Dedifferentiated amniotic fluid mesenchymal stem cell (primary cell): ENCODE results near the gene RTP3.
"Not testable (repeated sequence)": the region's sequence is repeated elsewhere in the genome, so short reads cannot be mapped to it uniquely, and the experiment has no call there.

Source experiments
- DNase-seq: peaks from one replicate; pipeline ENCODE4 v3.0.0-alpha.2; 2016; ENCODE audit errors: extremely low spot score

Gene RTP3

GRCh38 chr3:46491089-46492070, 6.4 kb upstream of the RTP3 start:
- no peak for DNase-seq

- no peak for DNase-seq
Observed at GRCh38 chr3:46492890-46493547, 4.8 kb upstream of the RTP3 start.

DNA sequence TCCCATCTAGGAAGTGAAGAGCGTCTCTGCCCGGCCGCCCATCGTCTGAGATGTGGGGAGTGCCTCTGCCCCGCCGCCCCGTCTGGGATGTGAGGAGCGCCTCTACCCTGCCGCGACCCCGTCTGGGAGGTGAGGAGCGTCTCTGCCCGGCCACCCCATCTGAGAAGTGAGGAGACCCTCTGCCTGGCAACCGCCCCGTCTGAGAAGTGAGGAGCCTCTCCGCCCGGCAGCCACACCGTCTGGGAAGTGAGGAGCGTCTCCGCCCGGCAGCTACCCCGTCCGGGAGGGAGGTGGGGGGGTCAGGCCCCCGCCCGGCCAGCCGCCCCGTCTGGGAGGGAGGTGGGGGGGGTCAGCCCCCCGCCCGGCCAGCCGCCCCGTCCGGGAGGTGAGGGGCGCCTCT, 3.3 kb upstream of the RTP3 start:
- not testable (repeated sequence) for DNase-seq

- DNase-seq: peak; percentile 71
Observed at GRCh38 chr3:46495901-46496456, 1.8 kb upstream of the RTP3 start.

DNA sequence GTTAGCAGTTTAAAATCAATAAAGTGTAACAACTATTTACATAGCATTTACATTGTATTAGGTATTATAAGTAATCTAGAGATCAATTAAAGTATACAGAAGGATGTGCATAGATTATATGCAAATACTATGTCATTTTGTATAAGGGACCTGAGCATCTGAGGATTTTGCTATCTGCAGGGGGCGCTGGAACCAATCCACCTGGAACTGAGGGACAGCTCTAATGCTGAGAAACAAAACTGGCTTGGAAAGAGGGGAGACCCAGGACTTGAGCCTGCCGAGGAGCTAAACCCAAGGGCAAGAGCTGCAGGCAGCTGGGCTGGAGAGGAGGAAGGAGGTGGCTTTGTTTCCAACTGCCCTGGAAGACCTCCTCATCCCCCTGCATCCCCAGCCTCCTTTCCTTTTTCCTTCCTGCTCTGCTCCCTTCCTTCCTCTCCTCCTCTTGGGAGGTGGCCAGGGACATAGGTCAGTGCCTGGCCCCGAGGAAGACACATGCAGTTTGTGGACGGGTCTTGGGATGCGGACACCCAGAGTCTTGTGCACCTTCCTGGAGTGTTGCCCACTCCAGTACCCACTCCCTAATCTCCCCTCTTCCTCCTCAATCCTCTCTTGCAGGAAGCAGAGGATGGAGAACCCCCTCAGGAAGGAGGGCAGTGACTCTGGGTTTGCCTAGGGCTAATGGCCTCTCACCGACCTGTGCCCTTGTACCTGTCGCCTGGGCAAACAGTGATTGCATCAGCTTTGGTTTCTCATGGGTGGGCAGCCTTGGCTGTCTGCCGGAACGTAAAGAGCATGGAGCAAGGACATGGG, 825 bp upstream of the RTP3 start:
- no peak for DNase-seq

DNA sequence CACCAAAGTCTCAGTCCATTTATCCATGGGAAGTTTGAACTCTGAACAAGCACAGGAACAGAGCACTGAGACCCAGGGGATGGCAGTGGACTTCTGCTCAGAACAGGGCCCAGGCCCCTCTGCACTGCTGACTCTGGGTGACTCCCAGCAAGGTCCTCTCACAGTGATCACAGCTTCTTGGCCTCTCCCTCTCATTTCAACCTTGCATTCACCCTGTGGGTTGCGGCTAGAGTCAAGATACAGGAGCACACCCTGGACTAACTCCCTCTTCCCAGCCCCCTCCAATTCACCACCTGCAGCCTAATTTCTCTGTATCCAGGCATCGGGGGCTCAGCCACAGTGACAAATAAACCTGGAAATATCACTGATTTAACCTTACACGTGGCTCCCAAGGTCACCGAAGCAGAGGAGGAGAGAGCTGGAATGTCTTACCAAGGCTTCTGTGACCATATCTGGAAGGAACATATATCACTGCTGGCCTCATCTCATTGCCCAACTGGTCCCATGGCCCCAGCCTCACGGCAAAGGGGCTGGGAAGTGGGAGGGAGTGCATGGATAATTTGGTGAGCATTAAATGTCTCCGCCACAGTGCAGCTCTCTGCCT, 1.2 kb downstream of the RTP3 start:
- no peak for DNase-seq

GRCh38 chr3:46500656-46501635, 3.2 kb downstream of the RTP3 start:
- peak; percentile 66 for DNase-seq

DNA sequence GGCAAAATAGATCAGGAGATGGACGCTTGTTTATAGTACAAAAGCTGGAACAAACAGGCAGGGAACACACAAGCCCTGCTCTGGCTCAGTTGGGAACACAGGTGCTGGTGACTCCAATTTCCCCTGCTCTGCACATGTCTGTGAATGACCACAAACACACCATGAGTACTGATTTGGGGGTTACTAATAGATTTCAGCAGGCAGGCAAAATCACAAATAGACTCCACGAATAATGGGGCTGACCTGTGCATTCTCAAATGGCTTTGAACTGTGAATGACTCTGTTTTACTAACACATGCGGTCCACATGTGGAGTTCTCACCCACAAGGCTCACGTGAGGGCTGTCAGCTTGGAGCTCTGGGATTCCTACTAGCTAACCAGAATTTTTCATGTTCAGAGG, 3.9 kb downstream of the RTP3 start:
- DNase-seq: no peak

DNA sequence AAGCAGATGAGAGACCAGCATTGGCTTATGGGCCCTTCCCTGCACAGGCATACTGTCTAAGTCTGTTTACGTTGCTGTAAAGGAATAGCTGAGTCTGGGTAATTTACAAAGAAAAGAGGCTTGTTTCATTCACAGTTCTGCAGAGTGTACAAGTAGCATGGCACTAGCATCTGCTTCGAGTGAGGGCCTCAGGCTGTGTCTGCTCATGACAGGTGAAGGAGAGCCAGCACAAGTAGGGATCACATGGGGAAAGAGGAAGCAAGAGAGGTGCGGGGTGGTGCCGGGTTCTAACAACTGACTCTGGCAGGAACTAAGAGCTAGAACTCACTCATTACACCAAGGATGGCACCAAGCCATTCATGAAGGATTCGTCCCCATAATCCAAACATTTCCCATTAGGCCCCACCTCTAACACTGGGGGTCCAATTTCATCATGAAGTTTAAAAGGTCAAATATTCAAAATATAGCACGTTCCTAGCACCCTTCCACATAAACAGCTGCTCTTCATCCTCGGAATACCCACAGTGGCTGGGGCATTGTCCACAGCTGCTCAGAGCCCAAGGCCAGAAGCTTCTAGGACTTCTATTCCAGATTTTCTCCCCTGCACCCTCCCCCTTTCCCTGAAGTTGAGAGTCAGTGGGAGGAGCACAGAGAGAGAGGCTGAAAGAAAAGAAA, 5.6 kb downstream of the RTP3 start:
- DNase-seq: no peak

GRCh38 chr3:46504789-46505188, 7.0 kb downstream of the RTP3 start:
- no peak for DNase-seq

- DNase-seq: no peak
Observed at GRCh38 chr3:46505953-46506352, 8.2 kb downstream of the RTP3 start.

DNA sequence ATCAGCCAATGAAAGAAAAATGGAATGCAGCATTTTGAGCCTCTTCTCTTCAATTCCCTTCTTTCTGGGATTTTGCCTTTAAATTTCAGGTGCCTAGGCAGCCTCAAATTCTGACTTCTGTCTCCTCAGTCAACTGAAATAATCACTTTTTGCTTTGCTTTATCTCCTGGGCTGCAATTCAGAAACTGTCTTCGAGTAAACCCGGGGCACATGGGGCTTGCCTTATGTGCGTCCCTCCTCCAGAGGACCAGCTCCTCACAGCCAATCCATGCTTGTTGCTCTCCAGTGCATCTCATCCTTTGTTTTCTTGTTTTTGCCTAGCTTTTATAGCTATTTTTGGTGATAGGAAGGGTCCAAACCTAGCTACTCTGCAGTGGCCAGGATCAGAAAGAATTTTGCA, 8.8 kb downstream of the RTP3 start:
- DNase-seq: no peak

DNA sequence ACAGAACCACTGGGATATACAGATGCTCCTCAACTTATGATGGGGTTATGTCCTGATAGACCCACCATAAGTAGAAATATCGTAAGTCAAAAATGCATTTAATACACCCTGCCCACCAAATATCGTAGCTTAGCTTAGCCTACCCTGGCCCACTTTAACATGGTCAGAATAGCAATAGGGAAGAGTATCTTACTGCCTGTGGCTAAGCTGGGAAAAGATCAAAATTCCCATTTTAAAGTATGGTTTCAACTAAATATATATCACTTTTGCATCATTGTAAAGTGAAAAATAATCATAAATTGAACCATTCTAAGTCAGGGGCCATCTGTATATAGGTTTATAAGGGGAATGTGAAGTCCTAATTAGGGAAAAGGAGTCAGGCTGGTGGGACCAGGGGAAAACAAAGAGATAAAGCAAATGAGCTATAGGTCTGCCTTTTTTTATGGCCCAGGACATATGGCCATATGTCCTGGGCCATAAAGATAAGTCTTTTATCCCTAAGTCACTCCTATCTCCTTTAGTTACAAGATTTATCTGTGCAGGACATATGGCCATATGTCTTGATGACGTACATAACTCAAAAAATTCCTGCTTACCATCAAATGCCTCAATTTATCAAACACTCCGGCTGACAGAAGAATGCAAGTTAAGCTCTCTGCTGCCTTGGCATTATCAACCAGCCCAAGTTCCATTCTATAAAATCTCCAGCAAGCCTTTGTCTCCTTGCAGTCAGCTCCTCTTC, 11.2 kb downstream of the RTP3 start:
- no peak for DNase-seq

- DNase-seq: no peak
Observed at GRCh38 chr3:46509661-46510187, 11.9 kb downstream of the RTP3 start.

DNA sequence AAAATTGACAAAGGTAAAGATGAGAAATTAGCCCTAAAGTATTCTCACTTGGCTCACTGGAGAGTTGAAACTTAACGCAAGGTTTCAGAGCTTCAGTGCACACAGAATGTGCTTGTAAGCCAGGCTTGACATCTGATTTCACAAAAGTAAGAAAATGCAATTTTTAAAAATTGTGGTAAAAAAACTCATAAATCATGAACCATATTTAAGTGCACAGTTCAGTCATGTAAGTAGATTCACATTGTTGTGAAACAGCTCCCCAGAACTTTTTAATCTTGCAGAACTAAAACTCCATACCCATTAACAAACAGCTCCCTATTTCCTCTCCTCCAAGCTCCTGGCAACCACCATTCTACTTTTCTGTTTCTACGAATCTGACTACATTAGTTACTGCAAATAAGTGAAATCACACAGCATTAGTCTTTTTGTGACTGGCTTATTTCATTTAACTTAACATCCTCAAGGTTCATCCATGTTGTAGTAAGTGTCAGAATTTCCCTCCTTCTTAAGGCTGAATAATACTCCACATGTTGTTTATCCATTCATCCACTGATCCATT, 14.5 kb downstream of the RTP3 start:
- DNase-seq: no peak

DNA sequence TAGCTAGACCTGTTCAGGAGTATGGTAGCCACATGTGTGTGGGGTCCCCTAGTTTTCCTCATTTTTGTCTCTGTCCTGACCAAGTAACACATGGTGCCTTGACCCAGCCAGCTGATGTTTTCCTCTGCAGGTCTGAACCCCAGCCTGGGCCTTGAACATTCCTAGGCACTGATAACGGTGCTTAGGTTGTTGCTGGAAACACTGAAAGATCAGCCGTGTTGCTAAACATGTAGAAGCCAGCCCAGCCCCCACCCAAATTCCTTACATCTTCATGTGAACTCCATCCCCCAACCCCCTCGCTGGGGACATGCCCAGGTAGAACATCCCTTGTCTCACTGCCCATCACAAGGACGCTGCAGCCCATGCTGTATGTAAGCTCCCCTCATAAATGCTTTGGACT, 18.7 kb downstream of the RTP3 start:
- DNase-seq: no peak

DNA sequence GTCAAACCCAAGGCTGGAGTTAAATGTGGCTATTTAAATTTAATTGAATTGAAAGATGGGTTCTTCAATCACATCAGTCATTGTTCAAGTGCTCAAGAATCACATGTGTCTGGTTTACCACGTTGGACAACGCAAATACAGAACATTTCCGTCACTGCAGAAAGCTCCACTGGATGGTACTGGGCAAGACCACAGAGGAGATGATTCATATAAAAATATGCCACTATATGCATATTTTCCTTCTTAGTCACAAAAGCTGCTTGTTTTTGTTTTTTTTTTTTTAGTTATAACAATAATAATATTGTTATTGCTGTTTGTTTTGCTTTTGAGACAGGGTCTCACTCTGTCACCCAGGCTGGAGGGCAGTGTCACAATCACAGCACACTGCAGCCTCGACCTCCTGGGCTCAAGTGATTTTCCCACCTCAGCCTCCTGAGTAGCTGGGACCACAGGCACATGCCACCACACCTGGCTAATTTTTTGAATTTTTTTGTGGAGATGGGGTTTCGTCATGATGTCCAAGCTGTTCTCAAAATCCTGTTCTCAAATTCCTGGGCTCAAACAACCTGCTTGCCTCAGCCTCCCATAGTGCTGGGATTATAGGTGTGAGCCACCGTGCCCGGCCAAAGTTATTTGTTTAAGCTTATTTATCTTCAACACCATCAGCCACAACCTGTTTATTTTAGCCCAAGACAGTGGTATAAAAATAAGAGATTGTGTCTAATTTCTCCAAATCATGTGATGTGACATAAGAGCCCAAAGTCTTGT, 19.4 kb downstream of the RTP3 start:
- peak; percentile 78 for DNase-seq

DNA sequence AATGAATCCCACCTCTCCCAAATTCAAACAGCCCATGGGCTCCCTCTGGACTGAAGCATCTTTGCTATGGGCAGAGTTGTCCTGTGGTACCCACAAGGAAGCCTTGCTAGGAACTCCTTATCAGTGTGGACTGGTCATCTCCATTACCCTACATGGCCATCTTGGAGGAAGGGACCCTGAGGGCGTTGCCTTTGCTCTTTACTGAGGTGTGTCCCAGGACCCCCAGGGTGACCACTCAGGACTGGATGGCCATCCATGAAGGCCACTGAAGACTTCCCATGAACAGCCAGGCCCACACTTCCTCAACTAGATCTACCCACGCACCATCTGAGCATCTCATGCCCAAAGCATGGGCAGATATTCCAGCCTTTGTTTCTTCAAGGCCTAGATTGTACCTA, 20.0 kb downstream of the RTP3 start:
- DNase-seq: no peak
